Immature natural killer cell (primary cell): ENCODE measurements around the gene SHOX. TPM values are rescaled to one million over a fixed set of nuclear protein-coding genes. Genes with fewer than 3 reads are reported as not detected.

ENCODE experiments used
- polyA plus RNA-seq, 3 donors: library from polyadenylated mRNA; unstranded; fragments of 300-500 nt; fragmentation: Illumina TruSeq; gene quantifications; one replicate each; pipeline ENCODE4 v1.2.3, GENCODE V29; 2021

Gene SHOX
- polyA plus RNA-seq, 3 donors from 2014 or later: not detected

Other genes starting within 250 kb of the SHOX start
- 1 to 10 TPM; 2.8 to 5.1 (median 4.2) TPM for gene PPP2R3B, start 243.9 kb upstream of the SHOX start, polyA plus RNA-seq